Breast epithelium (tissue), 3 donors: Measurements from ENCODE around the gene HEATR3.

Experiments used
- POLR2A ChIP-seq: fragments of 450-650 bp; IDR thresholded peaks from one replicate; pipeline ENCODE4 v1.6.1; 2016; ENCODE audit warnings: antibody characterized with exemption, mild to moderate bottlenecking, moderate library complexity
- POLR2AphosphoS5 ChIP-seq, 3 donors: sonication (generic); formaldehyde crosslinking; IDR thresholded peaks; one replicate each; pipeline ENCODE4 v1.6.1; 2017; ENCODE audit warnings: antibody characterized with exemption in 3 of 3
- TF ChIP-seq, protein P1 (sequence below), 3 donors: fragments of 450-650 bp; IDR thresholded peaks; one replicate each; pipeline ENCODE4 v1.5.1; 2016 to 2017; ENCODE audit warnings: antibody characterized with exemption in 3 of 3, mild to moderate bottlenecking in 3 of 3, moderate library complexity in 3 of 3

DNA sequence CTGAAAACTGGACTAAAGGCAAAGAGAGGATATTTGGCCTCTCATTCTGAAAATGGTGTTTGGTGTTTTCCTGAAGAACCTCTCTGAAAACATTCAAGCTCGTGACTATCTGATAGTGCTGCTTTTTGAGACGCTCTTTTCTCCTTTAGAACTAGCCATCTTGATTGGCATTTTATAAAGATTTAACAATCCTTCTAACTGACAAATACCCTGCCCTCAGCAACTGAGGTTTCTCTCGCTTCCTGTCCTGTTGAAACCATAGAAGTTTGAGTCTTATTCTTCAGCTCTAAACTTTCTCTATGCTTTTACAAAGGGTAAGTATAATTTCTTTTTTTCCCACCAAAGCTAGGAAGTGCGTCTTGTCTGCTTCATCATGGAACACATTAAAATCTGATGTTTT lies 27.5 kb upstream of the HEATR3 start:
- TF ChIP-seq POLR2AphosphoS5 (IDR thresholded peaks at IDR 0.05) (no peak), POLR2A (no peak)
- TF ChIP-seq, protein P1, sequence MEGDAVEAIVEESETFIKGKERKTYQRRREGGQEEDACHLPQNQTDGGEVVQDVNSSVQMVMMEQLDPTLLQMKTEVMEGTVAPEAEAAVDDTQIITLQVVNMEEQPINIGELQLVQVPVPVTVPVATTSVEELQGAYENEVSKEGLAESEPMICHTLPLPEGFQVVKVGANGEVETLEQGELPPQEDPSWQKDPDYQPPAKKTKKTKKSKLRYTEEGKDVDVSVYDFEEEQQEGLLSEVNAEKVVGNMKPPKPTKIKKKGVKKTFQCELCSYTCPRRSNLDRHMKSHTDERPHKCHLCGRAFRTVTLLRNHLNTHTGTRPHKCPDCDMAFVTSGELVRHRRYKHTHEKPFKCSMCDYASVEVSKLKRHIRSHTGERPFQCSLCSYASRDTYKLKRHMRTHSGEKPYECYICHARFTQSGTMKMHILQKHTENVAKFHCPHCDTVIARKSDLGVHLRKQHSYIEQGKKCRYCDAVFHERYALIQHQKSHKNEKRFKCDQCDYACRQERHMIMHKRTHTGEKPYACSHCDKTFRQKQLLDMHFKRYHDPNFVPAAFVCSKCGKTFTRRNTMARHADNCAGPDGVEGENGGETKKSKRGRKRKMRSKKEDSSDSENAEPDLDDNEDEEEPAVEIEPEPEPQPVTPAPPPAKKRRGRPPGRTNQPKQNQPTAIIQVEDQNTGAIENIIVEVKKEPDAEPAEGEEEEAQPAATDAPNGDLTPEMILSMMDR (IDR thresholded peaks at IDR 0.05): no peak
